SK-N-SH treated with all-trans-retinoic acid at 6 μM for 48 hours (cell line): Measurements from ENCODE around the gene PSMB11.

Experiments
- BACH2 ChIP-seq: fragments of 250-450 bp; sonication (Bioruptor Pico); IDR thresholded peaks from 2 replicates; pipeline ENCODE4 v1.9.0; 2021; ENCODE audit warnings: mild to moderate bottlenecking, borderline replicate concordance
- CREB5 ChIP-seq: fragments of 250-450 bp; sonication (Bioruptor Pico); IDR thresholded peaks from 2 replicates; pipeline ENCODE4 v1.5.1; 2020; ENCODE audit warnings: low read depth, mild to moderate bottlenecking, moderate library complexity
- CSRNP3 ChIP-seq: fragments of 250-450 bp; sonication (Bioruptor Pico); IDR thresholded peaks from 2 replicates; pipeline ENCODE4 v1.5.1; 2021; ENCODE audit warnings: mild to moderate bottlenecking, moderate library complexity
- ESRRG ChIP-seq: fragments of 250-450 bp; sonication (Bioruptor Pico); IDR thresholded peaks from 2 replicates; pipeline ENCODE4 v1.6.1; 2021; ENCODE audit warnings: mild to moderate bottlenecking
- OSR1 ChIP-seq: fragments of 250-450 bp; sonication (Bioruptor Pico); IDR thresholded peaks from 2 replicates; pipeline ENCODE4 v1.8.0; 2022; ENCODE audit warnings: moderate library complexity, mild to moderate bottlenecking, inconsistent platforms
- PATZ1 ChIP-seq: fragments of 250-450 bp; sonication (Bioruptor Pico); IDR thresholded peaks from 2 replicates; pipeline ENCODE4 v1.8.0; 2020; ENCODE audit warnings: mild to moderate bottlenecking, moderate library complexity, borderline replicate concordance
- POU6F1 ChIP-seq: fragments of 250-450 bp; sonication (Bioruptor Pico); IDR thresholded peaks from 2 replicates; pipeline ENCODE4 v1.8.0; 2021; ENCODE audit warnings: low read depth, mild to moderate bottlenecking, moderate library complexity, borderline replicate concordance
- RARB ChIP-seq: fragments of 250-450 bp; sonication (Bioruptor Pico); IDR thresholded peaks from 2 replicates; pipeline ENCODE4 v1.8.0; 2021; ENCODE audit warnings: mild to moderate bottlenecking, moderate library complexity
- SNAI2 ChIP-seq: fragments of 250-450 bp; sonication (Bioruptor Pico); IDR thresholded peaks from 2 replicates; pipeline ENCODE4 v1.5.0; 2020; ENCODE audit warnings: mild to moderate bottlenecking, moderate library complexity
- TSHZ2 ChIP-seq: fragments of 250-450 bp; sonication (Bioruptor Pico); IDR thresholded peaks from 2 replicates; pipeline ENCODE4 v1.5.0; 2020; ENCODE audit warnings: mild to moderate bottlenecking, moderate library complexity
- ZFP3 ChIP-seq: fragments of 250-450 bp; sonication (Bioruptor Pico); IDR thresholded peaks from 2 replicates; pipeline ENCODE4 v1.5.0; 2020; ENCODE audit warnings: mild to moderate bottlenecking, moderate library complexity
- ZNF565 ChIP-seq: fragments of 450-650 bp; formaldehyde crosslinking; conservative IDR thresholded peaks from 2 replicates; pipeline ENCODE4 v1.5.0; 2020; ENCODE audit warnings: low read depth, mild to moderate bottlenecking, moderate library complexity
- ZNF8 ChIP-seq: fragments of 450-650 bp; formaldehyde crosslinking; IDR thresholded peaks from 2 replicates; pipeline ENCODE4 v1.5.0; 2020; ENCODE audit warnings: mild to moderate bottlenecking, moderate library complexity

GRCh38 chr14:23056956-23057756 is 15.1 kb downstream of the PSMB11 start, which contains the start of gene CDH24:
- TF ChIP-seq ZNF8 (CRISPR knock-in tag) (no peak), OSR1 (no peak), TSHZ2 (no peak), PATZ1 (CRISPR knock-in tag) (no peak), POU6F1 (CRISPR knock-in tag) (no peak), BACH2 (CRISPR knock-in tag) (no peak), SNAI2 (CRISPR knock-in tag) (no peak), CREB5 (CRISPR knock-in tag) (no peak), CSRNP3 (CRISPR knock-in tag) (no peak), ZNF565 (CRISPR knock-in tag) (no peak), ESRRG (CRISPR knock-in tag) (no peak), ZFP3 (no peak), RARB (CRISPR knock-in tag) (no peak)
